Ecto neural progenitor cell (in vitro differentiated cells): ENCODE results near the gene HS1BP3.

Experiments used
- DNase-seq: peaks from one replicate; pipeline ENCODE4 v3.0.0-alpha.2; 2018; ENCODE audit warnings: low spot score

The HS1BP3 gene

GRCh38 chr2:20650877-20651730, at the start of gene HS1BP3:
Gene HS1BP3 (minus strand): TSS chr2:20651098. CDS start chr2:20651063, 35 bp downstream.
- DNase-seq = peak; percentile 90

DNA sequence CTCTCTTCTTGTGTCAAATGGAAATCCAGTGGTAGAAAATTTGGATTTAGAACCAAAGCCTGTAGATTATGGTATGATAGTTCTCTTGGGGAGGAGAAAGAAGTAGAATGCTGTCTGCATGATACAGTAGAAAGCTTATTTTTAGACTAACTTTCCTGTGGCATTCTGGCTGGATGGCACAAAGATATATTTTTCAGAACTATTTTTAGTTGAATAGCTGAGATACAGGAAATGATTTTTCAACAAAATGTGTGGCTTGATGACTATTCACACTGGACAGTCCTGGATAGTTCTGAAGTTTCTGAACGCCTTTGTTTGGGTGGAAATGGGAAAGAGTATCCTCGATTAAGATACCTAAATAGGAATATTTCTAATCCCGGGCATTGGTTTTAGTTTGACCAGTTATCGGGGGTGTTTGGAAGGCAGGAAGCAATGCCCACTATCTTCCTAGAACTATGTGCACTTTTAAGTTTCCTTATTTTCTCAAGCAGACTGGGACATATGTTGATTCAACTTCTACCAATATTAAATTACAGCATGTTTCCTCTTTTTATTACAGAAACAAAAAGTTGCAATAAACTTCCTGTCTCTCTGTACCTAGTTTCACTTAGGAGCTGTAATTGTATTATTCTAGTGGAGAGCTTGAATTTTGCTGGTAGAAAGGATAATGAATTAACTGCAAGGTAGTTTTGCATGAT, 48.2 kb upstream of the HS1BP3 start:
- no peak for DNase-seq

- DNase-seq = no peak
Measured at GRCh38 chr2:20697322-20697934, 46.5 kb upstream of the HS1BP3 start.

GRCh38 chr2:20696366-20696765, 45.5 kb upstream of the HS1BP3 start:
- no peak for DNase-seq

DNA sequence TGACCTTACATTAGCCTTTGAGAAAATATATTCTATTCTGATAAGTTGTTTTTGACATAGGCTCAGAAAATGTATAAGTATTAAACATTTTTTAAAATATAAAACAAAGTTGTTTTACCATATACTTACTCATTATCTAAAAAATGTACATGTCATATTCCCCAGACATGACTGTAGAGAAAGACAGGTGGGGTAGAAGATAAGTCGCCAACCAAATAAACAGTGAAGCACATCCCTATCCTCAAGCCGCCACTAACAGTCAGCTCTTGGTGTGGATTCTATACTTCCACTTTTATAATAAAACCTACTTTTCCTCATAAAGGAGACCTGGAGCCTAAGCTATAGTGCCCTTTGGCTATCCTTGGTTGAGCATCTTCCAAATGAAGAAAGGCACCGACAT, 42.4 kb upstream of the HS1BP3 start:
- DNase-seq = no peak

GRCh38 chr2:20692081-20692480, 41.2 kb upstream of the HS1BP3 start:
- no peak for DNase-seq

- DNase-seq = no peak
Measured at GRCh38 chr2:20691076-20691734, 40.3 kb upstream of the HS1BP3 start.

GRCh38 chr2:20689428-20690264, 38.7 kb upstream of the HS1BP3 start:
- DNase-seq = no peak

DNA sequence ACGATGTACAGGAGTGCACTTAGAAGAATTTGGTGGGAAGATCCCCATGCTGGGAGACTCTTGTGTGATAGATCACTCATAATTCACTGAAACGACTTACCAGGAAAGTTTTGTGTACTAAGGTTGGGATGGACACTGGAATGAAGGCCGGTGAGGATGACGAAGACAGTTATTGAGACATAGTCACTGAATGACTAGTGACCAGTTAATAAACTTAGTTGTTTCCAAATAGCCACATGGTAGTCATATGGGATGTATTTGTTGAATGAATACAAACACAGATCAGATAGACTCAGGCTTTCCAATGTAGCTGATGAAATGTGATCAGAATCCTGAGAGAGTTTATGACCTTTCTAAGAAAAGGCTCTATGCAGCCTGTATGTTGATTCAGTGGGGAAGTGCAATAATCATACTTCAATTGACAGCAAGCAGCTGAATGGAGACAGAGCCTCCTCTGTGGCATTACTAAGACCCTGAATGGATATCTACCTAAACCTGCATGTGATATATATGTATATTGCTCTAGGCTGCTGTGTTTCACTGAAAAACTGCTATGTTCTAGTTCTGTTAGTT, 36.4 kb upstream of the HS1BP3 start:
- DNase-seq = no peak

DNA sequence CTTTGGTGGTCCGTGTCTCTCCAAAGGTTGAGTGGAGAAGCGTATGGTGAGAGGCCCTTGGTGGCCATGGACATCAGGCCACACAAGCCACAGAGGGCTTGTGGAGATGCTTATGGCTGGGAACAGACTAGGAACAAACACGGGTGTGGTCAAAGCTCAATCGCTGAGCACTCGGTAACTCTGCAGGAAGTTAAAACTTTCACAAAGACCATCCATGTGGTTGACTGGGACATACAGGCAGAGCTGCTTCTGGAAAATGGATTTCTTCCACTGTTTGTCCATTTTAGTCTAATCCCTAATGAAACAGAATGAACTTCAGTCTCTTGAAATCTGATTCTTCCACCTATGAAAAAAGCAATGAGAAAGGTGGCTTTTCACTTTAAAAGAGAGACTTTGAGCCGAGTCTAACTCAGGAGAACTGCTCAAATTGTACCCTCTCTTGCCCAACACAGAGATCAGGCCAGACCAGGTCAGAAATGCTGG, 33.7 kb upstream of the HS1BP3 start:
- no peak for DNase-seq

DNA sequence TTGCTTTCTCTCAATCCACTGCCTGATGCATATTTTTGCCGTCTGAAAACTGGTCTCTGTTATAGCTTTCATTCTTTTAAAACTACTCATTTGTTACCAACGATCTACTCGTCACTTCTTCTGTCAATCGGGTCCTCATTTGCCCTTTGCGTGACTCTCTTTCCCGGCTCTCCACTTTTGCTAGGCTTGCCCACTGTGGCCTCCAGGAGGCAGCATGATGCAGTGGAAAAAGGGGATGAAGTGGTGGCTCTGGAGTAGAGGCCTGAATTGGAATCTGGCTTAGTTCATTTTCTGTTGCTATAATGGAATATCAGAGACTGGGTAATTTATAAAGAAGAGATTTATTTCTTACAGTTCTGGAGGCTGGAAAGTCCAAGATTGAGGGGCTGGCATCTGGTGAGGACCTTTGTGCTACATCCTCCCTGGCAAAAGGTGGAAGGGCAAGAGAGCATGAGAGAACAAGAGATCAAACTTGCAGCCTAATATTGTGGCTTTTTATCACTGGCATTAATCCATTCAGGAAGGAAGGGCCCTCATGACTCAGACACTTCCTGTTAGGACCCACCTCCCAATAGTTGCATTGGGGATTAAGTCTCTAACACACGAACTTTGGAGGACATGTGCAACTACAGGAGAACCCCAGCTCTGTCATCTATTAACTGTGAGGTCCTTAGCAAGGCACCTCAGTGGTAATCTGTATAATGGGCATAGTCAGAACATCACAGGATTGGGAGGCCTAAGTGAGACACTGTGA, 31.4 kb upstream of the HS1BP3 start:
- no peak for DNase-seq

- DNase-seq = no peak
Measured at GRCh38 chr2:20680744-20681375, 30.0 kb upstream of the HS1BP3 start.

DNA sequence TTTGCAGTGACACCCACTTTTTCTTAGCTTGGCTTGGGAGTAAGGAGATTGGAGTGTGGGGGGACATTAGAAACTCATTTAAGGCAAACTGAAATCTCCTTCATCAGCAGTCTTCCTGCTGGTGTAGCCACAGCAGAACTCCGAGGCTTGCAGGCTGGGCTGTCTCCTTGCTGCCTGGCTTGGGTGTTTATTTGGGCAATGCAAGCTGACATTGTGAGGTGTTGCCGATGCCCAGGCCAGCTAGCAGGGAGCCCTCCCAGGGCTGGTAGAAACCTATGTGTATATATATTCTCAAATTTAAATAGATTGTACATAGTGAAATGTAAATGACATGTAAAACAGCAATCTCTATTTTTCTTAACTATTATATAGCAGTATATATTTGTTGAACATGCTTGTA, 27.9 kb upstream of the HS1BP3 start:
- DNase-seq = no peak

DNA sequence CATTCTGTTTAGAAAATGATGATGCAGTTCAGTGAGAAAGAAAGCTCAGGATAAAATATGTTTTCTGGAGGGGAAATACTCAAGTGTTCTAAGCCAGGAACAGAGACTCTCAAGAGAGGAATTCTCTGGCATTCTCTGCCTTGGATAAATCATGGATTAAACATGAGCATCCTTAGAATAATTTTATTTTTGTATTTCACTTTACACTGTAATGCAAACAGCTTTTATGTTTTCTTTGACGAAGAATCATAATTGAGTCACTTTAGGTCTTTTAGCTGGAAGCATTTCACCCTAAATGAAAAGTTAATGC, 27.1 kb upstream of the HS1BP3 start:
- no peak for DNase-seq

GRCh38 chr2:20677301-20678085, 26.6 kb upstream of the HS1BP3 start:
- no peak for DNase-seq

DNA sequence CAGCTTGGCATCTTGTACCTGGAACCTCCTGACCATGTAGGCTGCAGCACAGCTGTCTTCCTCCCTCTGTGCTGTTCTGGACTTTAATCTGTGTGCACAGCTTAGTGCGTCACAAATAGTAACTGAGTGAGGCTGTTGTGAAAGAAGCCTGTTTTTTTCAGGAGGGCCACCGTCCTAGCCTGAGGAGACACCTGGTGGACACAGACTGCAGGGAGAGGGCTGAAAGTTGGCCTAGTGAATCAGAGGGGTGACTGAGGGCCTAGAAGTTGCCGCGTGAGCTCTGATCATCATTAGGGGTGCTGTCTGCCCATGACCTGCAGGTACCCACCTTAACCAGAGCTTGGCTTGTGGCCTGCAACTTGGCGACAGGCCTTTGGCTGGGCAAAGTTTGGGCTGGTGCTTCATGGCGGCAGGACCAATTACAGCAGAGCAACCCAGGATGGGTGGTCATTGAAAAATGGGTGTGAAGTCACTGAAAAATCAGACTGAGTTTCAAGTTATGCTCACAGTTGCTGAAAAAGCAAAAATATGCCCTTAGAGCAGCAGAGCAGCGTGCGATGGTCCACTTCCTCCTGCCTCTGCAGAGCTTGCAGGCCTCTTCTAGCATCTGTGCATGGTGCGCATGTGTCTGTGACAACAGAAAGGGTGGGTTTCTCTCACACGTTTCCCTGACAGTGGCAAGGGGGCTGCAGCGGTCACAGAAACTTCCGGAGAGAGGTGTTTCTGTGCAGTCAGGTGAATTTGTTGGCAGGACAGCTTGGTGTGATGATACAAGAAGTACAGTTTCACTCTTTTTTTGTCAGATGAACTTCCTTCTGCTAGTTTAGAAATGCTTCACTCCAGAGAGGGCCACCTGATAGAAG, 25.7 kb upstream of the HS1BP3 start:
- no peak for DNase-seq

- no peak for DNase-seq
Measured at GRCh38 chr2:20675701-20676352, 24.9 kb upstream of the HS1BP3 start.
